Pancreas (tissue), 10 donors: Measurements from ENCODE around the gene PKD2. TPM values are rescaled to one million over a fixed set of nuclear protein-coding genes. Genes with fewer than 3 reads are reported as not detected.
"Not testable (repeated sequence)": the region's sequence is repeated elsewhere in the genome, so short reads cannot be mapped to it uniquely, and the experiment has no call there.

Experiments
- ATAC-seq, 4 donors: fragments of 200-7000 bp; cut with Tn5 transposase; one replicate each; pipeline versions ENCODE4 v1.8.0 to v1.9.1; 2020; ENCODE audit warnings: mild to moderate bottlenecking in 4 of 4, moderate library complexity in 4 of 4
- DNase-seq, 6 donors: peaks; one replicate each; pipeline ENCODE4 v3.0.0-alpha.2; 2020
- FAIRE-seq: peaks from 2 replicates; lab custom pipeline; 2012; peaks lifted over from hg19 to GRCh38; lab: Jason Lieb, UNC
- H3K27ac ChIP-seq, 4 donors: fragments of 200-600 bp; sonication (generic); 1 replicate in 3 of 4; 2 replicates in 1 of 4; pipeline versions ENCODE4 v1.5.0 to v1.8.0; 2020
- H3K27me3 ChIP-seq, 4 donors: fragments of 200-600 bp; one replicate each; pipeline ENCODE4 v1.8.0; 2021
- H3K36me3 ChIP-seq, 3 donors: fragments of 200-600 bp; sonication (generic) in 1 of 3; one replicate each; pipeline versions ENCODE4 v1.5.0 to v1.8.0; 2020 to 2021
- H3K4me1 ChIP-seq, 3 donors: fragments of 200-600 bp; one replicate each; pipeline ENCODE4 v1.8.0; 2021
- H3K4me3 ChIP-seq, 4 donors: fragments of 200-600 bp; sonication (generic) in 2 of 4; one replicate each; pipeline versions ENCODE4 v1.5.0 to v1.8.0; 2020 to 2021
- H3K9me3 ChIP-seq, 4 donors: fragments of 200-600 bp; one replicate each; pipeline ENCODE4 v1.8.0; 2021
- WGBS, 2 donors: extraction: QIAGEN DNeasy Blood & Tissue Kit; methylation state at CpG; one replicate each; pipeline ENCODE4 v1.1.7; 2013; 5-methylcytosine and 5-hydroxymethylcytosine counted together
- intact Hi-C, 3 donors: fragments of 100-400 bp; cut with DNase I; formaldehyde crosslinking; loops; one replicate each; pipeline versions ENCODE4 v1.11.1 to v1.14.2; 2022
- polyA plus RNA-seq, 2 donors: library from polyadenylated mRNA; stranded (reverse); fragments of 200-250 nt; gene quantifications; one replicate each; pipeline ENCODE4 v1.2.3, GENCODE V29; 2013
- total RNA-seq, 6 donors: library from RNA; stranded (reverse); fragmentation: NEBNext Ultra II Directional in 4 of 6; extraction: Animal tissue kit (Norgen Biotek cat#: 25700) in 4 of 6; gene quantifications; one replicate each; pipeline versions ENCODE4 v1.2.1 to v1.2.4, GENCODE V29; 2021 to 2023
- TF ChIP-seq, protein P1 (sequence below), 4 donors: fragments of 200-600 bp; sonication (generic) in 3 of 4; IDR thresholded peaks; one replicate each; pipeline versions ENCODE4 v1.5.0 to v1.8.0; 2021; ENCODE audit warnings: antibody characterized with exemption in 4 of 4
- donor health status: healthy with polysubstance abuse.
- donor health status: DM: no; HTN: no; CAD: no; lungs with moderate emphysema.
- donor health status: DM: no; HTN: no; CAD: no.
- donor health status: control.
- donor health status: control.
- donor health status: Bipolar disorder and iron deficiency.
- donor health status: DM: yes; HTN: yes; CAD: no.
- donor health status: DM: no; HTN: no; CAD: no.
- donor health status: DM: no; HTN: no; CAD: no.
- donor health status: DM: yes; HTN: yes; CAD: no.

Gene PKD2
- total and polyA plus RNA-seq, 8 donors = 7.6 to 21.6 (median 11.5) TPM

DNA sequence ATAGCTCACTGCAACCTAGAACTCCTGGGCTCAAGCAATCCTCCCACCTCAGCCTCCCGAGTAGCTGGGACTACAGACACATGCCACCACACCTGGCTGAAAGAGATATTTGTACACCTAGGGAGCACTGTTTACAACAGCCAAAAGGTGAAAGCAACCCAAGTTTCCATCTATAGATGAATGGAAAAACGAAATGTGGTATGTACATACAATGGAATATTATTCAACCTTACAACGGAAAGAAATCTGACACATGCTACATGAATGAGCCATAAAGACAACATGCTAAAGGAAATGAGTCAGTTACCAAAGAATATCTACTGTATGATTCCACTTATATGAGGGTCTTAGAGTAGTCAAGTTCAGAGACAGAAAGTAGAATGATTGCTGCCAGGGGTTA lies 98.8 kb downstream of the PKD2 start:
- H3K36me3 ChIP-seq = no peaks in the 10 kb centered on the region
- no peak overlapping the region for H3K27ac ChIP-seq
- H3K4me3 ChIP-seq = no peak overlapping the region
- H3K9me3 ChIP-seq = no peaks in the 10 kb centered on the region
- ATAC-seq (no peak), DNase-seq (no peak), FAIRE-seq (no peak)
- no peaks in the 10 kb centered on the region for H3K27me3 ChIP-seq
- WGBS, 2 donors = 88 to 92% methylated on average over 3 of the region's 3 CpGs
- H3K4me1 ChIP-seq = peaks cover 0 to 12% (median 4%) of the 10 kb centered on the region in 3 donors
- TF ChIP-seq, protein P1, sequence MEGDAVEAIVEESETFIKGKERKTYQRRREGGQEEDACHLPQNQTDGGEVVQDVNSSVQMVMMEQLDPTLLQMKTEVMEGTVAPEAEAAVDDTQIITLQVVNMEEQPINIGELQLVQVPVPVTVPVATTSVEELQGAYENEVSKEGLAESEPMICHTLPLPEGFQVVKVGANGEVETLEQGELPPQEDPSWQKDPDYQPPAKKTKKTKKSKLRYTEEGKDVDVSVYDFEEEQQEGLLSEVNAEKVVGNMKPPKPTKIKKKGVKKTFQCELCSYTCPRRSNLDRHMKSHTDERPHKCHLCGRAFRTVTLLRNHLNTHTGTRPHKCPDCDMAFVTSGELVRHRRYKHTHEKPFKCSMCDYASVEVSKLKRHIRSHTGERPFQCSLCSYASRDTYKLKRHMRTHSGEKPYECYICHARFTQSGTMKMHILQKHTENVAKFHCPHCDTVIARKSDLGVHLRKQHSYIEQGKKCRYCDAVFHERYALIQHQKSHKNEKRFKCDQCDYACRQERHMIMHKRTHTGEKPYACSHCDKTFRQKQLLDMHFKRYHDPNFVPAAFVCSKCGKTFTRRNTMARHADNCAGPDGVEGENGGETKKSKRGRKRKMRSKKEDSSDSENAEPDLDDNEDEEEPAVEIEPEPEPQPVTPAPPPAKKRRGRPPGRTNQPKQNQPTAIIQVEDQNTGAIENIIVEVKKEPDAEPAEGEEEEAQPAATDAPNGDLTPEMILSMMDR (IDR thresholded peaks at IDR 0.05) = no peak
- intact Hi-C loops = no loop called here

DNA sequence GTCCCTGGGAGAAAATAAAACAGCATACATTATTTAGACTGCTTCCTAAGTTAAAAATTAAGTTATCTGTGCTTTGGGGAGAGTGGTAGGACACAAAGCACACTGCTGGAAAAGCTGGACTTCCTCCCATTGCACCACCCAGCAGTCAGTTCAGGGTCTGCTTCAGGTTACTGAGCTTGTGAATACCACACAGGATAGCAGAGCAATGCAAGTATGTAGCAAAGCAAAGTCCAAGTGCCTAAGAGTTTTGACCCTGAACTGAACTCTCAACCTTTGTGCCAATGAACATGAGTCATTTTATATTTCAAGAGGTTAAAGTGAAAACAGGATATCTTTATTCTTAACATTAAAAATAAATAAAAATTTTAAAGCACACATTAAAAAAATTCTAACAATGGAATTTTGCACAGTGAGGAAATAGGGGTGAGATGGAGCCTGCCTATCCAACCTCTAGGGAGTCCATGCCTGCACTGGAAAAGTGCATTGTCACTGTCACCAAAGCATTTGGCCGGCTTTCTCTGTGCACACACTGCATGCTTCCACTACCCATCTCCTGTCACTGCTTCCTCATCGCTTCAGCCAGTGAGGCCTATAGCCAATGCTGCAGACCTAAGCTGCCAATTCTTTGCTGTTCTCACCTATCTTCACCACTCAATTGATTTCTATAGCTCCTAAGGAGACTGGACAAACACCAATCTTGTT lies 100.1 kb downstream of the PKD2 start:
- H3K27ac ChIP-seq = peak overlapping the region in 1 of 4 donors; percentile 27
- DNase-seq (no peak), FAIRE-seq (no peak), ATAC-seq (peak; percentile 35 to 69 (median 56))
- TF ChIP-seq, protein P1 (IDR thresholded peaks at IDR 0.05) = no peak
- intact Hi-C loops = no loop called here
- no peaks in the 10 kb centered on the region for H3K9me3 ChIP-seq
- H3K27me3 ChIP-seq = no peaks in the 10 kb centered on the region
- peaks cover 0 to 12% (median 4%) of the 10 kb centered on the region in 3 donors for H3K4me1 ChIP-seq
- H3K36me3 ChIP-seq = no peaks in the 10 kb centered on the region
- H3K4me3 ChIP-seq = no peak overlapping the region
- WGBS, 2 donors = 41 to 45% methylated on average over 2 of the region's 2 CpGs

DNA sequence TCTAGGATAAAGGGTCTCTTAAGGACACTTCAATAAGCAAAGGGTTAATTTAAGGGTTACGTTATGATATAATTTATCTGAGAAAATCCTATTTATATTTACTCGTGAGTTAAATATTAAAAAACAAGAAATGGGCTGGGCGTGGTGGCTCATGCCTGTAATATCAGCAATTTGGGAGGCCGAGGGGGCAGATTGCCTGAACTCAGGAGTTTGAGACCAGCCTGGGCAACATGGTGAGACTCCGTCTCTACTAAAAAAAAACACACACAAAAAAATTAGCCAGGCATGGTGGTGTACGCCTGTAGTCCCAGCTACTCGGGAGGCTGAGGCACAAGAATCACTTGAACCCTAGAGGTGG lies 100.7 kb downstream of the PKD2 start:
- intact Hi-C loops, H3K4me3 ChIP-seq, H3K27me3 ChIP-seq, H3K36me3 ChIP-seq, H3K9me3 ChIP-seq, H3K27ac ChIP-seq, FAIRE-seq, DNase-seq, ATAC-seq: not testable (repeated sequence)
- WGBS, 2 donors = 50 to 56% methylated on average over 7 of the region's 7 CpGs
- H3K4me1 ChIP-seq = peaks cover 0 to 12% (median 4%) of the 10 kb centered on the region in 3 donors

DNA sequence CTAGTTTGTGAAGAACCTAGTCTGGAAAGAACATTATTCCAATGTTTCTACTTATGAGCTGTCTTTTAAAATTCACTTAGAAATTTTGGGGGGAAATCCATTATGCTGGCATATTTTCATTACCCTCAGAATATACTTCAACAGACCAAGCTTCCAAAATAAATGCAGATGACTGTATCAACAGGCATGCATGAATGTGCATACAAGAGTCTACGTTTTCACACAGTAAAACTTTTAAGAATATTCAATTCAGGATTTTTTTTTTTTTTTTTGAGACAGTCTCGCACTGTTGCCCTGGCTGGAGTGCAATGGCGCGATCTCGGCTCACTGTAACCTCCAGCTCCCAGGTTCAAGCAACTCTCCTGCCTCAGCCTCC lies 101.3 kb downstream of the PKD2 start:
- Histone ChIP-seq H3K36me3 (no peaks in the 10 kb centered on the region), H3K4me3 (no peak overlapping the region), H3K9me3 (no peaks in the 10 kb centered on the region), H3K27ac (no peak overlapping the region), H3K4me1 (peaks cover 0 to 12% (median 4%) of the 10 kb centered on the region in 3 donors), H3K27me3 (no peaks in the 10 kb centered on the region)
- intact Hi-C loops = no loop called here
- ATAC-seq (no peak), FAIRE-seq (no peak), DNase-seq (no peak)
- 95 to 98% methylated on average over 5 of the region's 5 CpGs for WGBS, 2 donors
- TF ChIP-seq, protein P1 (IDR thresholded peaks at IDR 0.05) = no peak

DNA sequence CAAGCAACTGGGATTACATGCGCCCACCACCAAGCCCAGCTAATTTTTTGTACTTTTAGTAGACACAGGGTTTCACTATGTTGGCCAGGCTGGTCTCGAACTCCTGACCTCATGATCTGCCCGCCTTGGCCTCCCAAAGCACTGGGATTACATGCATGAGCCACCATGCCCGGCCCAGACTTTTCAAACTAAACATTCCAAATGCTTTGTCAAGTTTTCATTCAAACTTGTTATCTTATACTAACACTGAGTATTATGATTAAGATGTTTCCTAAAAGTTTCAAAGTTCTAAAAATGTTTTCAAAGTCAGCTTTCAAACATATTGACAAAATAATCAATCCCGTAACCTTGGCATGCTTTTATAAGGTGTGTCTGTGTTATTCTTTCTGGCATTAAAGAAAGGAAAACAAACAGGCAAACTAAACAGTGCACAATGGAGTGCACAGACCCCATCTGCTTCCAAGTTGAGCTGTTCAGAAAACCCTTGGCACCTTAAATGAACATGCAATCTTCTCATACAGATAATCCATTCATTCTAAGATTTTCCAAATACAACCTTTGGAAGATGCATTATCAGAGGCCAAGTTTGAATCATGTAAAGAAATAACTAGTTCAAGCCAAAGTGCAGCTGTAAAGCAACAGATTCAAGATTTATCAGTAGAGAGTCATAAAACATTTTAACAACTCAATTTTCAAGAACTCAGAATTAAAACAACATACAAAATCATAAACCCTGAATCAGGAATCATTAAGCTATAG lies 101.9 kb downstream of the PKD2 start:
- TF ChIP-seq, protein P1 (IDR thresholded peaks at IDR 0.05) = no peak
- Histone ChIP-seq H3K36me3 (no peaks in the 10 kb centered on the region), H3K27ac (no peak overlapping the region), H3K4me3 (no peak overlapping the region), H3K9me3 (no peaks in the 10 kb centered on the region), H3K4me1 (peaks cover 0 to 12% (median 4%) of the 10 kb centered on the region in 3 donors), H3K27me3 (no peaks in the 10 kb centered on the region)
- peak in 3 of 4 donors; percentile 29 to 69 (median 35) for ATAC-seq
- DNase-seq = no peak
- peak; percentile 49 for FAIRE-seq
- WGBS, 2 donors = 45 to 47% methylated on average over 5 of the region's 5 CpGs
- intact Hi-C loops = no loop called here
